Lung (tissue), 12 donors: ENCODE measurements around the gene TAF8. TPM values are rescaled to one million over a fixed set of nuclear protein-coding genes. Genes with fewer than 3 reads are reported as not detected.

ENCODE experiments used
- ATAC-seq: fragments of 200-7000 bp; cut with Tn5 transposase; one replicate; pipeline ENCODE4 v1.9.1; 2020; ENCODE audit warnings: moderate number of reproducible peaks; ENCODE audit not compliant: insufficient read depth, low FRiP score
- DNase-seq, 3 donors: peaks; one replicate each; pipeline ENCODE4 v3.0.0-alpha.2; 2013 to 2017
- H3K27ac ChIP-seq, 2 donors: one replicate each; pipeline ENCODE4 v1.5.1; 2013; ENCODE audit warnings: mild to moderate bottlenecking in 2 of 2, moderate library complexity in 2 of 2, control low read depth in 1 of 2, inconsistent platforms in 1 of 2, low read depth in 1 of 2, low read length in 1 of 2
- H3K27me3 ChIP-seq, 3 donors: one replicate each; pipeline ENCODE4 v1.5.1; 2013; ENCODE audit warnings: low read length in 2 of 3; ENCODE audit not compliant: control insufficient read depth in 3 of 3, insufficient read depth in 3 of 3
- H3K36me3 ChIP-seq, 4 donors: one replicate each; pipeline ENCODE4 v1.5.1; 2013; ENCODE audit warnings: low read length in 4 of 4, mild to moderate bottlenecking in 1 of 4, moderate library complexity in 1 of 4; ENCODE audit not compliant: control insufficient read depth in 4 of 4, insufficient read depth in 4 of 4
- H3K4me1 ChIP-seq, 5 donors: one replicate each; pipeline ENCODE4 v1.5.1; 2013; ENCODE audit warnings: low read length in 5 of 5, mild to moderate bottlenecking in 2 of 5, moderate library complexity in 1 of 5; ENCODE audit not compliant: control insufficient read depth in 5 of 5, insufficient read depth in 5 of 5
- H3K4me3 ChIP-seq: one replicate; pipeline ENCODE4 v1.5.1; 2013; ENCODE audit warnings: mild to moderate bottlenecking, control low read depth, moderate library complexity
- H3K9ac ChIP-seq, 2 donors: one replicate each; pipeline ENCODE4 v1.5.1; 2013; ENCODE audit warnings: low read length in 2 of 2, control low read depth in 1 of 2; ENCODE audit not compliant: insufficient read depth in 1 of 2
- H3K9me3 ChIP-seq, 4 donors: one replicate each; pipeline ENCODE4 v1.5.1; 2013; ENCODE audit warnings: low read length in 3 of 4, mild to moderate bottlenecking in 1 of 4, moderate library complexity in 1 of 4; ENCODE audit not compliant: control insufficient read depth in 4 of 4, insufficient read depth in 3 of 4
- CTCF ChIP-seq: IDR thresholded peaks from 2 replicates; pipeline ENCODE4 v1.5.1; 2012; ENCODE audit warnings: mild to moderate bottlenecking; ENCODE audit errors: control extremely low read depth, extremely low read depth
- WGBS, 2 donors: extraction: QIAGEN DNeasy Blood & Tissue Kit; methylation state at CpG; one replicate each; pipeline ENCODE4 v1.1.7; 2013; 5-methylcytosine and 5-hydroxymethylcytosine counted together
- polyA plus RNA-seq, 2 donors: library from polyadenylated mRNA; stranded (reverse); fragments of 200-250 nt; gene quantifications; one replicate each; pipeline ENCODE4 v1.2.1, GENCODE V29; 2013
- total RNA-seq, 2 donors: library from RNA; depleted of rRNA in 1 of 2; stranded (reverse); fragments of >200 nt in 1 of 2; gene quantifications; one replicate each; pipeline ENCODE4 v1.2.1, GENCODE V29; 2014 to 2021
- donor health status: control.
- donor health status: control.
- donor health status: Bipolar disorder and iron deficiency.
- donor health status: healthy.
- donor health status: DM: yes; HTN: yes; CAD: no.

TAF8 gene
- total and polyA plus RNA-seq, 4 donors: 14.0 to 26.7 (median 17.0) TPM

- TF ChIP-seq CTCF: no peak
- no peaks in the 10 kb centered on the region for H3K9me3 ChIP-seq
- ATAC-seq (no peak), DNase-seq (no peak)
- no peak overlapping the region for H3K4me3 ChIP-seq
- WGBS, 2 donors: 21 to 44% methylated on average over 8 of the region's 8 CpGs
- H3K27me3 ChIP-seq: no peaks in the 10 kb centered on the region
- H3K27ac ChIP-seq: no peak overlapping the region
- H3K4me1 ChIP-seq: peaks cover 3 to 16% (median 10%) of the 10 kb centered on the region in 5 donors
- H3K9ac ChIP-seq: peak overlapping the region in 1 of 2 donors; percentile 44
- peaks cover 9 to 13% (median 9%) of the 10 kb centered on the region in 4 donors for H3K36me3 ChIP-seq
Measured at GRCh38 chr6:42051268-42051653, 937 bp downstream of the TAF8 start.

GRCh38 chr6:42053601-42054000 lies 3.3 kb downstream of the TAF8 start:
- Histone ChIP-seq H3K4me1 (peaks cover 0 to 11% (median 7%) of the 10 kb centered on the region in 5 donors), H3K27ac (no peak overlapping the region), H3K4me3 (no peak overlapping the region), H3K9me3 (no peaks in the 10 kb centered on the region), H3K27me3 (no peaks in the 10 kb centered on the region), H3K9ac (no peak overlapping the region), H3K36me3 (peaks cover 20 to 25% (median 23%) of the 10 kb centered on the region in 4 donors)
- no peak for TF ChIP-seq CTCF
- DNase-seq (no peak), ATAC-seq (no peak)

GRCh38 chr6:42059743-42060142 lies 9.4 kb downstream of the TAF8 start:
- Histone ChIP-seq H3K27ac (no peak overlapping the region), H3K9ac (no peak overlapping the region), H3K27me3 (no peaks in the 10 kb centered on the region), H3K36me3 (peaks cover 31 to 42% (median 37%) of the 10 kb centered on the region in 4 donors), H3K4me1 (no peaks in the 10 kb centered on the region), H3K9me3 (peaks cover 0 to 3% (median 0%) of the 10 kb centered on the region in 4 donors), H3K4me3 (no peak overlapping the region)
- ATAC-seq: no peak
- 95 to 96% methylated on average over 5 of the region's 5 CpGs for WGBS, 2 donors
- TF ChIP-seq CTCF: no peak
- DNase-seq: no peak

GRCh38 chr6:42066156-42066675 lies 15.9 kb downstream of the TAF8 start:
- H3K27me3 ChIP-seq: no peaks in the 10 kb centered on the region
- no peak overlapping the region for H3K27ac ChIP-seq
- DNase-seq (no peak), ATAC-seq (no peak)
- TF ChIP-seq CTCF: no peak
- H3K9ac ChIP-seq: no peak overlapping the region
- peaks cover 25 to 38% (median 31%) of the 10 kb centered on the region in 4 donors for H3K36me3 ChIP-seq
- WGBS, 2 donors: 96% methylated on average over 13 of the region's 13 CpGs
- H3K4me3 ChIP-seq: no peak overlapping the region
- no peaks in the 10 kb centered on the region for H3K9me3 ChIP-seq
- H3K4me1 ChIP-seq: no peaks in the 10 kb centered on the region
